CD14-positive monocyte (primary cell): ENCODE measurements around the gene PHGDH. TPM values are rescaled to one million over a fixed set of nuclear protein-coding genes. Genes with fewer than 3 reads are reported as not detected.

Experiments used
- DNase-seq, 3 donors: peaks; one replicate each; pipeline ENCODE4 v3.0.0-alpha.2; 2011 to 2022
- H2AFZ ChIP-seq: 2 replicates; pipeline ENCODE4 v1.6.0; 2012; ENCODE audit warnings: mild to moderate bottlenecking, low read depth, low read length, inconsistent platforms; ENCODE audit not compliant: insufficient read depth, poor library complexity, severe bottlenecking
- H3K27ac ChIP-seq, 2 donors: 1 replicate in 1 of 2; 2 replicates in 1 of 2; pipeline ENCODE4 v1.5.1; 2012 to 2013; ENCODE audit warnings: low read length in 2 of 2, control low read depth in 1 of 2, inconsistent platforms in 1 of 2, low read depth in 1 of 2, mild to moderate bottlenecking in 1 of 2
- H3K27me3 ChIP-seq, 2 donors: one replicate each; pipeline versions ENCODE4 v1.6.0 to v1.6.1; 2011 to 2013; ENCODE audit warnings: low read length in 2 of 2; ENCODE audit not compliant: control insufficient read depth in 2 of 2, insufficient read depth in 2 of 2
- H3K36me3 ChIP-seq, 2 donors: replicated peaks in 1 of 2; 1 replicate in 1 of 2; 2 replicates in 1 of 2; pipeline versions ENCODE4 v1.5.1 to v1.6.1; 2012 to 2013; ENCODE audit warnings: low read length in 2 of 2, control low read depth in 1 of 2, inconsistent platforms in 1 of 2, mild to moderate bottlenecking in 1 of 2; ENCODE audit not compliant: insufficient read depth in 2 of 2, control insufficient read depth in 1 of 2
- H3K4me1 ChIP-seq, 2 donors: 1 replicate in 1 of 2; 2 replicates in 1 of 2; pipeline versions ENCODE4 v1.5.1 to v1.6.1; 2012 to 2013; ENCODE audit warnings: low read length in 2 of 2, control low read depth in 1 of 2, inconsistent platforms in 1 of 2, mild to moderate bottlenecking in 1 of 2, moderate library complexity in 1 of 2; ENCODE audit not compliant: insufficient read depth in 2 of 2, control insufficient read depth in 1 of 2
- H3K4me2 ChIP-seq: replicated peaks from 2 replicates; pipeline ENCODE3; 2012; ENCODE audit warnings: low read length, moderate library complexity, mild to moderate bottlenecking; ENCODE audit not compliant: poor library complexity, severe bottlenecking; ENCODE audit errors: extremely low read depth
- H3K4me3 ChIP-seq, 3 experiments: fragments of 200-600 bp in 1 of 3; sonication (generic) in 1 of 3; replicated peaks in 1 of 3; 1 replicate in 2 of 3; 2 replicates in 1 of 3; pipeline ENCODE4 v1.5.1; 2011 to 2013; ENCODE audit warnings: low read length in 3 of 3, mild to moderate bottlenecking in 3 of 3, control low read depth in 2 of 3, low read depth in 2 of 3, inconsistent platforms in 1 of 3, moderate library complexity in 1 of 3
- H3K79me2 ChIP-seq: 2 replicates; pipeline ENCODE4 v1.6.0; 2012; ENCODE audit warnings: mild to moderate bottlenecking, control low read depth, inconsistent platforms, low read length, moderate library complexity; ENCODE audit not compliant: insufficient read depth
- H3K9ac ChIP-seq: 2 replicates; pipeline ENCODE4 v1.6.0; 2017; ENCODE audit warnings: low read length, mild to moderate bottlenecking; ENCODE audit not compliant: insufficient read depth, poor library complexity, severe bottlenecking
- H3K9me3 ChIP-seq, 2 donors: replicated peaks in 1 of 2; 1 replicate in 1 of 2; 2 replicates in 1 of 2; pipeline versions ENCODE4 v1.5.1 to v1.6.1; 2012 to 2013; ENCODE audit warnings: low read length in 2 of 2, control low read depth in 1 of 2; ENCODE audit not compliant: control insufficient read depth in 1 of 2, insufficient read depth in 1 of 2
- H4K20me1 ChIP-seq: 2 replicates; pipeline ENCODE4 v1.6.0; 2012; ENCODE audit warnings: mild to moderate bottlenecking, low read length, control low read depth, moderate library complexity; ENCODE audit not compliant: insufficient read depth
- H3K27ac Mint-ChIP-seq, 7 donors: one replicate each; pipeline ENCODE4 v1.8.0; 2020; ENCODE audit warnings: mild to moderate bottlenecking in 7 of 7, mixed read lengths in 7 of 7, moderate library complexity in 6 of 7, inconsistent platforms in 2 of 7
- H3K27me3 Mint-ChIP-seq, 3 donors: one replicate each; pipeline ENCODE4 v1.8.0; 2021 to 2022; ENCODE audit warnings: low read depth in 3 of 3, mild to moderate bottlenecking in 3 of 3, mixed read lengths in 3 of 3, moderate library complexity in 3 of 3, inconsistent platforms in 1 of 3
- H3K36me3 Mint-ChIP-seq, 2 donors: one replicate each; pipeline ENCODE4 v1.8.0; 2020; ENCODE audit warnings: mixed read lengths in 2 of 2, inconsistent platforms in 1 of 2, mild to moderate bottlenecking in 1 of 2
- H3K4me1 Mint-ChIP-seq: one replicate; pipeline ENCODE4 v1.8.0; 2020; ENCODE audit warnings: mild to moderate bottlenecking, mixed read lengths
- H3K4me3 Mint-ChIP-seq, 2 donors: one replicate each; pipeline ENCODE4 v1.8.0; 2020; ENCODE audit warnings: mild to moderate bottlenecking in 2 of 2, mixed read lengths in 2 of 2, moderate library complexity in 1 of 2
- H3K9me3 Mint-ChIP-seq, 7 donors: one replicate each; pipeline ENCODE4 v1.8.0; 2020 to 2022; ENCODE audit warnings: mixed read lengths in 7 of 7, mild to moderate bottlenecking in 6 of 7, moderate library complexity in 6 of 7, inconsistent platforms in 2 of 7
- WGBS: methylation state at CpG from one replicate; pipeline ENCODE4 v1.1.5; 2013; ENCODE audit warnings: missing lambda C conversion rate; ENCODE audit not compliant: insufficient coverage; 5-methylcytosine and 5-hydroxymethylcytosine counted together
- intact Hi-C, 2 donors: fragments of 100-400 bp; cut with micrococcal nuclease; formaldehyde crosslinking; loops; one replicate each; pipeline versions ENCODE4 v1.15.0 to v1.15.1; 2023
- polyA plus RNA-seq, 3 donors: library from polyadenylated mRNA; depleted of rRNA in 1 of 3; unstranded in 2 of 3; stranded (reverse) in 1 of 3; fragments of 300-500 nt in 2 of 3; fragments of >200 nt in 1 of 3; fragmentation: Illumina TruSeq in 2 of 3; gene quantifications; 1 replicate in 2 of 3; 2 replicates in 1 of 3; pipeline ENCODE4 v1.2.3, GENCODE V29; 2012 to 2021
- TF ChIP-seq, protein P1 (sequence below): fragments of 200-600 bp; IDR thresholded peaks from one replicate; pipeline ENCODE4 v1.8.0; 2022; ENCODE audit warnings: antibody characterized with exemption, mild to moderate bottlenecking

The PHGDH gene
- polyA plus RNA-seq, 3 donors = 0.09 to 0.44 (median 0.20) TPM

DNA sequence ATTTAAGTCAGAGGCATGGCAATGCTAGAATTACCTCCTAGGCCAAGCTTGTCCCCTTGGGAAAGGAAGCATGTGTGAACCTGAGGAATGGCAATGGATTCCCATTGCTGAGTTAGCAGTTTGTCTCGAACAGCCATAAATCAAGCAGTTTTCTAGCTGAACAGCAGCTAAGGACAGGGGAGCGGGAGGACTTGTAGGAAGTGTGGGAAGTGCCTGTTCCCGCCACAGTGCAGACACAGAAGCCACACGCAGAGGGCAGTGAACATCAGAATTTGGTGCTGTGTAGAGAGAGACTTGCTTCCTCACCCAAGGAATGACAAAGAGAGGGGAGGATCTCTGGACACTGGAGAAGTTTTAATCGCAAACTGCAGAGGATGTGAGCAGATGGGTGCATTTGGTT lies 3.8 kb downstream of the PHGDH start:
- no peak for DNase-seq
- no peak overlapping the region for H3K27ac ChIP-seq
- H3K9me3 ChIP-seq = no peaks in the 10 kb centered on the region
- peaks cover 0 to 3% (median 0%) of the 10 kb centered on the region in 7 donors for H3K9me3 Mint-ChIP-seq
- H3K4me3 ChIP-seq = no peak overlapping the region
- H3K4me1 Mint-ChIP-seq = peaks cover 44% of the 10 kb centered on the region
- H3K4me2 ChIP-seq = no peak overlapping the region
- intact Hi-C loops = no loop called here
- H4K20me1 ChIP-seq = no peaks in the 10 kb centered on the region
- H3K4me1 ChIP-seq = peaks cover 15 to 18% of the 10 kb centered on the region in 2 donors
- no peak overlapping the region for H3K27ac Mint-ChIP-seq
- no peak overlapping the region for H3K4me3 Mint-ChIP-seq
- H3K27me3 ChIP-seq = no peaks in the 10 kb centered on the region
- no peaks in the 10 kb centered on the region for H3K36me3 ChIP-seq
- TF ChIP-seq, protein P1, sequence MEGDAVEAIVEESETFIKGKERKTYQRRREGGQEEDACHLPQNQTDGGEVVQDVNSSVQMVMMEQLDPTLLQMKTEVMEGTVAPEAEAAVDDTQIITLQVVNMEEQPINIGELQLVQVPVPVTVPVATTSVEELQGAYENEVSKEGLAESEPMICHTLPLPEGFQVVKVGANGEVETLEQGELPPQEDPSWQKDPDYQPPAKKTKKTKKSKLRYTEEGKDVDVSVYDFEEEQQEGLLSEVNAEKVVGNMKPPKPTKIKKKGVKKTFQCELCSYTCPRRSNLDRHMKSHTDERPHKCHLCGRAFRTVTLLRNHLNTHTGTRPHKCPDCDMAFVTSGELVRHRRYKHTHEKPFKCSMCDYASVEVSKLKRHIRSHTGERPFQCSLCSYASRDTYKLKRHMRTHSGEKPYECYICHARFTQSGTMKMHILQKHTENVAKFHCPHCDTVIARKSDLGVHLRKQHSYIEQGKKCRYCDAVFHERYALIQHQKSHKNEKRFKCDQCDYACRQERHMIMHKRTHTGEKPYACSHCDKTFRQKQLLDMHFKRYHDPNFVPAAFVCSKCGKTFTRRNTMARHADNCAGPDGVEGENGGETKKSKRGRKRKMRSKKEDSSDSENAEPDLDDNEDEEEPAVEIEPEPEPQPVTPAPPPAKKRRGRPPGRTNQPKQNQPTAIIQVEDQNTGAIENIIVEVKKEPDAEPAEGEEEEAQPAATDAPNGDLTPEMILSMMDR = no peak
- H3K9ac ChIP-seq = no peak overlapping the region
- H3K36me3 Mint-ChIP-seq = peaks cover 0 to 2% of the 10 kb centered on the region in 2 donors
- peaks cover 45% of the 10 kb centered on the region for H3K79me2 ChIP-seq
- WGBS = 4% methylated on average over 5 of the region's 5 CpGs
- H3K27me3 Mint-ChIP-seq = peaks cover 2 to 10% (median 9%) of the 10 kb centered on the region in 3 donors
- no peak overlapping the region for H2AFZ ChIP-seq

DNA sequence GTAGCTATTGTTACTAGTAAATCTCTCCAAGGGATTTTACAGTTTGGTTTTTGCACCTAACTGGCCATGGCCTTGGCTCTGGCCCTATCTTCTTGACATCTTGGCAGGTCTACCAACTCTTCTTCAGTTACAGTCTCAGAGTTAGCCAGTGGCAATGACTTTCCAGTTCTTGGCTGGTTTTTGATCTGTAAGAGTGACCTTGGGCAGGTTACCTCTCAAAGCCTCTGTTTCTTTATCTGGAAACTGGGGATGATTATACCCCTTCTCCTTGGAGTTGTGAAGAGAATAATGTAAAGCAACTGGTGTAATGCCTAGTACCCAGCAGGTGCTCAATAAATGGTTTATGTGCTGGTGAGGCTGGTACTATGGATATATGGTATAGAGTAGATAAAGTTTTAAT lies 6.7 kb downstream of the PHGDH start:
- no peaks in the 10 kb centered on the region for H4K20me1 ChIP-seq
- no peak for DNase-seq
- H3K9me3 ChIP-seq = no peaks in the 10 kb centered on the region
- intact Hi-C loops = no loop called here
- Mint-ChIP-seq H3K4me3 (no peak overlapping the region), H3K4me1 (peaks cover 23% of the 10 kb centered on the region), H3K36me3 (peaks cover 14 to 15% of the 10 kb centered on the region in 2 donors), H3K27me3 (peaks cover 0 to 4% (median 0%) of the 10 kb centered on the region in 3 donors), H3K27ac (no peak overlapping the region), H3K9me3 (no peaks in the 10 kb centered on the region)
- H2AFZ ChIP-seq = no peak overlapping the region
- TF ChIP-seq, protein P1 = no peak
- no peak overlapping the region for H3K4me3 ChIP-seq
- H3K4me1 ChIP-seq = no peaks in the 10 kb centered on the region
- H3K79me2 ChIP-seq = peaks cover 35% of the 10 kb centered on the region
- no peak overlapping the region for H3K27ac ChIP-seq
- H3K9ac ChIP-seq = no peak overlapping the region
- peaks cover 0 to 18% of the 10 kb centered on the region in 2 donors for H3K36me3 ChIP-seq
- no peak overlapping the region for H3K4me2 ChIP-seq
- H3K27me3 ChIP-seq = no peaks in the 10 kb centered on the region
